NCI-H128 (cell line): ENCODE measurements around the gene TRAPPC14.
A peak's percentile ranks its signal among the peaks of the same experiment; 100 is the strongest.
"Not testable (repeated sequence)": the region's sequence is repeated elsewhere in the genome, so short reads cannot be mapped to it uniquely, and the experiment has no call there.

Experiments
- DNase-seq: peaks from one replicate; lab custom pipeline; 2025; ENCODE audit not compliant: unreplicated experiment; lab: John Stamatoyannopoulos, UW

The TRAPPC14 gene, protein sequence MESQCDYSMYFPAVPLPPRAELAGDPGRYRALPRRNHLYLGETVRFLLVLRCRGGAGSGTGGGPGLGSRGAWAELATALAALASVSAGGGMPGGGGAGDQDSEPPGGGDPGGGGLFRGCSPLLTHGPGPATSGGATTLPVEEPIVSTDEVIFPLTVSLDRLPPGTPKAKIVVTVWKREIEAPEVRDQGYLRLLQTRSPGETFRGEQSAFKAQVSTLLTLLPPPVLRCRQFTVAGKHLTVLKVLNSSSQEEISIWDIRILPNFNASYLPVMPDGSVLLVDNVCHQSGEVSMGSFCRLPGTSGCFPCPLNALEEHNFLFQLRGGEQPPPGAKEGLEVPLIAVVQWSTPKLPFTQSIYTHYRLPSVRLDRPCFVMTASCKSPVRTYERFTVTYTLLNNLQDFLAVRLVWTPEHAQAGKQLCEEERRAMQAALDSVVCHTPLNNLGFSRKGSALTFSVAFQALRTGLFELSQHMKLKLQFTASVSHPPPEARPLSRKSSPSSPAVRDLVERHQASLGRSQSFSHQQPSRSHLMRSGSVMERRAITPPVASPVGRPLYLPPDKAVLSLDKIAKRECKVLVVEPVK

DNA sequence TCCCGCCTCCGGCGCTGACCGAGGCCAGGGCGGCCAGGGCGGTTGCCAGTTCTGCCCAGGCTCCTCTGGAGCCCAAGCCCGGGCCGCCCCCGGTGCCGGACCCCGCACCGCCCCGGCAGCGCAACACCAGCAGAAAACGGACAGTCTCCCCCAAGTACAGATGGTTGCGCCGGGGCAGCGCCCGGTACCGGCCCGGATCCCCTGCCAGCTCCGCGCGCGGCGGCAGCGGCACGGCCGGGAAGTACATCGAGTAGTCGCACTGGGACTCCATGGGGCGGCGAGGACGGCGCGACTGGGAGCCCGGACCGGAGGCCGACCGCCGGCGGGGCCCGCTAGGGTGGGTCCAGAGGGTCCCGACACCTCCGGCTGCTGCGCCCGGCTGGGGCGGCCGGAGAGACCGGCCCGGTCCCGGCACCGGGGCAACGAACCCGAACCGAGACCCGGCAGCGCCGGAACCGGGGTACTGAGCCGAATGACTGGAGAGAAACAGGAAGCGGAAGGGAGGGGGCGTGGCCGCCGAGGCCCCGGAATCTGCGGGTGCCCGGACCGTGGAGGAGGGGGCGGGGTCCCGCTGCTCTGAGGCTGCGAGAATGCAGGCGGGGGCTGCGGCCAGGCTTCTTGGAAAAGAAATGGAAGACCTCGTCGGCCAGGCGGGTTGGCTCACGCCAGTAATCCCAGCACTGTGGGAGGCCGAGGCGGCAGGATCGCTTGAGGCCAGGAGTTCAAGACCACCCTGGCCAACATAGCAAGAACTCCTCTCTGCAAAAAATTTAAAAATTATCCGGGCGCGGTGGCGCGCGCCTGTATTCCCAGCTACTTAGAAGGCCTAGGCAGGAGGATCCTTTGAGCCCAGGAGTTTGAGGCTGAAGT is at the start of gene TRAPPC14:
Gene TRAPPC14 (minus strand): TSS at position 495 of the 870 bp plus-strand sequence. CDS start 224 bp downstream, at position 271.
- DNase-seq: peak; percentile 43

DNA sequence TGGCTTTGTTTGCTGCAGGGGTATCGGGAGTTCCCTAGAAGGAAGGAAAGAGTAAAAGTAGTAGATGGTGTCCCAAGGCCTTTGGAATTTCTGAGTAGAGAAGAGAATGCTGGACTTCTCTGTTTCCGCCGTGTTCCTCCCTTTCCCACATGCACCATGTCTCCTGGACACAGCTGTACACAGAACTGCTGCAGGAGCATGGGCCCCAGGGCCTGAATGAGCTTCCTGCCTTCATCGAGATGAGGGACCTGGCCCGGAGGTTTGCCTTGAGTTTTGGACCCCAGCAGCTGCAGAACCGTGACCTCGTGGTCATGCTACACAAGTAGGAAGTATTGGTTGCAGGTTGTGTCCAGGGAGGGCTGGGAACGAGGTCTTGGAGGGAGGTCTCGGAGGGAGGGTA is 45.9 kb upstream of the TRAPPC14 start:
- no peak for DNase-seq

DNA sequence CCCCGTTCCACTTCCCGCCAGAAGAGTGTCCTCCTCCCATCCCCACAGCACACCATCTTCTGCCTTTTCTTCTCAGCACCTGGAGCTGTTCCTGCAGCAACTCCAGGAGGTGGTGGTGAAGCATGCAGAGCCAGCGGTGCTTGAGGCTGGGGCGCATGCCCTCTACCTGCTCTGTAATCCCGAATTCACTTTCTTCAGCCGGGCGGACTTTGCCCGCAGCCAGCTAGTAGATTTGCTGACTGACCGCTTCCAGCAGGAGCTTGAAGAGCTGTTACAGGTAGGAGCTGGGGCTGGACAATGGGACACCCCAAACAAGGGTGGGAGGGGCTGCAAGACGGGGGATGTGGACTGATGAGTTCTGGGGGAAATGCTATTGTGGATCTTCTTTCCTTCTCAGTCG is 42.2 kb upstream of the TRAPPC14 start:
- DNase-seq: no peak

DNA sequence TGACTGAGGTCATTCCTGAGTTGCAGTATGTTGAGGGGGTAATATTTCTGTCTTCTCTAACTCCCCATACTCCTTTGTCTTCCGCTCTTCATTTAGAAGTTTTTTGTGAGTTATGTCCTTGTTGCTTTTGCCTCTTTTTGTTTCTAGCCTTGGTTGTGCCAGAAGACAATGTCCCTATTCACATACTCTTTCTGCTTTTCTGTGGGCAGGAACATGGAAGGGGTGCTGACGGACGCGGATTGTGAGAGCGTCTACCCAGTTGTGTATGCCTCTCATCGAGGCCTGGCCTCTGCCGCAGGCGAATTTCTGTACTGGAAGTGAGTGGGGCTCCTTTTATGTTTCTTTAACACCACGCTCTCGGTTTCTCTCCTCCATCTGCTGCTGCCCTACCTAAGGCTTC is 39.7 kb upstream of the TRAPPC14 start:
- DNase-seq: no peak

DNA sequence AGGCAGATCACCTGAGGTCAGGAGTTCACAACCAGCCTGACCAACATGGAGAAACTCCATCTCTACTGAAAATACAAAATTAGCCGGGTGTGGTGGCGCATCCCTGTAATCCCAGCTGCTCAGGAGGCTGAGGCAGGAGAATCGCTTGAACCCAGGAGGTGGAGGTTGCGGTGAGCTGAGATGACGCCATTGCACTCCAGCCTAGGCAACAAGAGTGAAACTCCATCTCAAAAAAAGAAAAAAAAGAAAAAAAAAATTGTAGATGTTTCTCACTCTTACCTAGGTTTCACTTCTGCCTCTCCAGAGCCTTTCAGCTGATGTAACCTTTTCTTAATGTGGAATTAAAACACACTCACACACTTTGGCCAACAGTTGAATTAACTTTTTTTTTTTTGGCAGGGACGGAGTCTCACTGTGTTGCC is 37.4 kb upstream of the TRAPPC14 start:
- not testable (repeated sequence) for DNase-seq

DNA sequence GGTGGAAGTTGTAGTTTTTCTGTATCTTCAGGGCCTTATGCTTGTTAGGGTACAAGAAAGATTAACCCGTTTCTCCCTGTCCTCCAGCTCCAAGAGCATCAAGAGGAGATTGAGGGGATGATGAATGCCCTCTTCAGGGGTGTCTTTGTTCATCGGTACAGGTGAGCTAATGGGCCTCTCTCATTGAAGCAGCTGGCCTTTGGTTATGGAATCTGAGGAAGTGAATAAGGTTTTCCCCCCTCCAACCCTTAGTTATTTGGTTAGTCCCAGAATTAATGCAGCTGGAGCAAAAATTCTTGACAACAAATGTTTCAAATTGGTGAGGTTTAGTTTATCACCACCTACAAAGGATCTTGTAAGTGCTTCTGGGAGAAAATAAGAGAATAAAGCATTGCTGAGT is 36.7 kb upstream of the TRAPPC14 start:
- DNase-seq: no peak

DNA sequence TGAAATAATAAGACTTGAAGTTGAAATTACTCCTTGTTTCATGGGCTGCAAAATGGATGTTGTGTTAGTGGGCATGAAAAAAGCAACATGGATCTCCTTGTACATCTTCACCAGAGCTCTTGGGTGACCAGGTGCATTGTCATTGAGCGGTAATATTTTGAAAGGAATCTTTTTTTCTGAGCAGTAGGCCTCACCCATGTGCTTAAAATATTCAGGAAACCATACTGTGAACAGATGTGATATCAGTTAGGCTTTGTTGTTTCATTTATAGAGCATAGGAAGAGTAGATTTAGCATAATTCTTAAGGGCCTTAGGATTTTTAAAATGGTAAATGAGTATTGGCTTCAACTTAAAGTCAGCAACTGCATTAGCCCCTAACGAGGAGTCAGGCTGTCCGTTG is 34.4 kb upstream of the TRAPPC14 start:
- DNase-seq: no peak

DNA sequence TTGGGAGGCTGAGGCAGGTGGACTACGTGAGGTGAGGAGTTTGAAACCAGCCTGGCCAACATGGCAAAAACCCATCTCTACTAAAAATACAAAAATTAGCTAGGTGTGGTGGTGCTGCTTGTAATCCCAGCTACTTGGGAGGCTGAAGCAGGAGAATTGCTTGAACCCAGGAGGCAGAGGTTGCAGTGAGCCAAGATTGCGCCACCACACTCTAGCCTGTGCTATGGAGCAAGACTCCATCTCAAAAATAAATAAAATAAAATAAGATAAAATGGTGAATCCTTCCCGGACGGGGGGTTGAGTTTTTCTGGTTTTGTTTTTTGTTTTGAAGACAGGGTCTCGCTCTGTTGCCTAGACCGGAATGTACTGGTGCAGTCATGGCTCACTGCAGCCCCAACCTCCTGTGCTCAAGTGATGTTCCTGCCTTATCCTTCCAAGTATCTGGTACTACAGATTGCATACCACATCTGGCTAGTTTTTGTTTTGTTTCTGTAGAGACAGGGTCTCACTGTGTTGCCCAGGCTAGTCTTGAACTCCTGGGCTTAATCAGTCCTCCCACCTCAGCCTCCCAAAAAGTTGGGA is 33.8 kb upstream of the TRAPPC14 start:
- DNase-seq: not testable (repeated sequence)

DNA sequence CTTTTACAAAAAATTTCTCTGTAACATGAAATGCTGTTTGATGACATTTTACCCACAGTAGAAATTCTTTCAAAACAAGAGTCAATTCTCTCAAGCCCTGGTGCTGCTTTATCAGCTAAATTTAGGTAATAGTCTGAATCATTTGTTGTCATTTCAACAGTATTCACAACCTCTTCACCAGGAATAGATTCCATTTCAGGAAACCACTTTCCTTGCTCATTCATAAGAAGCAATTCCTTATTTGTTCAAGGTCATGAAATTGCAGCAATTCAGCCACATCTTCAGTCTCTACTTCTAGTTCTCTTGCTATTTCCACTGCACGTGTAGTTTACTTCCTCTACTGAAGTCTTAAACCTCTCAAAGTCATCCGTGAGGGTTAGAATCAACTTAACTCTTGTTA is 33.3 kb upstream of the TRAPPC14 start:
- DNase-seq: no peak

DNA sequence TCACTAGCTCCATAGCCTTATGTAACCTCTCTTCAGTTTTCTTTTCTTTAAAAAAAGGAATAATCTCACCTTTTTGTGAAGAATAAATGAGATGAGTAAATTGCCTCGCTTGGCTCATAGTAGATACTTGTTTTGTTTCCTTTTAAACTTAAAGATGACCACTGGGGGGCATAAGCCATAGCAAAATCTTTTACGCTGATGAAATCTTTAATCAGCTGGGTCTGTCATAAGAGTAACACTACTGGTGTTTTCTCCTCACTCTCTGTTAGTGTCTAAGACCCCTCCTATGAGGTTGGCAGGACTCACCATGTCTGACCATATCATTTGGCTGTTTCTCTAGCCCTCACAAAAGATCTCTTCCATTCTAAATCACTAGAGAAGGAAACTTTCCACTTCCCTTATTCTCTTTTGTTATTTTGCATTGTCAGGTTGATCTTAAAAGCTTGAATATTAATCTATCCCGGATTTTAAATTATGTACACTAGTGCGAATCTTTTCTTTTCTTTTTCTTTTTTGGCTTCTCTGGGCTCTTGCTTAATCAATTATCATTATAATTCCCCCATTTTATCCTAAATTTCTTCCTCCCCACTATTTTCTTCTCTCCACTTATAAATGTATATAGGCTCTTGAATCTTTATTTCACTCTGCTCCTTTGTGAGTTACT is 31.7 kb upstream of the TRAPPC14 start:
- no peak for DNase-seq

DNA sequence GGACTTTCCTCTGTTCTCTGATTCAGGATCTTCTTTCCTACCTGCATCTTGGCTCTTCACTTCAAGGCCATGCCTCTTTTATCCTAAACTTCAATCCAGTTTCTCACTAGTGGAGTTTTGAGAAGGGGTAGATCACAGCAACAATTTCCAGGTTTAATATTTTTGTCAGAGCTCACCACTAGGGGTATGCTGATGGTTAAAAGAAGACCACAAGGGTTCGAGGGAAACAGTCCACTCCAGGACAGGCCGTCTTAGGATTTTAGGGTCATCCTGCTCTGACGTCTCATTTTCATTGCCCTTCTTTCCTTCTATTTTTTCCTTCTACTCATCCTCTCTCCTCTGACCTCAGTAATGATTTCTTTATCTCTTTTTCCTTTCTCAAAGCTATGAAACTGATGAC is 30.5 kb upstream of the TRAPPC14 start:
- no peak for DNase-seq

DNA sequence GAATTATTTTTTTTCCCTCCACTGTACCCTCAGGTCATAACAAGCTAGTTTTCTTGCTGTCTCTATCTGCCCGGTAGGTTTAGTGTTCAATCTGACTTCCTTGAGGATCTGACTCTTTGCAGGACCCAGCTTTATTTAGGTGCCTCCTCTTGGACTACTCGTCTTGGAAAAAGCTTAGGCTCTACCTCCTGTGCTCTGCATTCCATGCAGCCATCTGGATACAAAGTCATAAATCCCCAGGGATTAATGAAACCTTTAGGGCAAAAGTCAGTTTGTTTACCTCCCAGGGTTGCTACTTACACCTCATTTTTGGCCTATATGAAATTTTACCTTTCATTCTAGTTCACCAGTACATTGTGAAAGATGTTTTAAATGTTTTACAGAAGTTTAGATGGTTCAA is 27.2 kb upstream of the TRAPPC14 start:
- no peak for DNase-seq

DNA sequence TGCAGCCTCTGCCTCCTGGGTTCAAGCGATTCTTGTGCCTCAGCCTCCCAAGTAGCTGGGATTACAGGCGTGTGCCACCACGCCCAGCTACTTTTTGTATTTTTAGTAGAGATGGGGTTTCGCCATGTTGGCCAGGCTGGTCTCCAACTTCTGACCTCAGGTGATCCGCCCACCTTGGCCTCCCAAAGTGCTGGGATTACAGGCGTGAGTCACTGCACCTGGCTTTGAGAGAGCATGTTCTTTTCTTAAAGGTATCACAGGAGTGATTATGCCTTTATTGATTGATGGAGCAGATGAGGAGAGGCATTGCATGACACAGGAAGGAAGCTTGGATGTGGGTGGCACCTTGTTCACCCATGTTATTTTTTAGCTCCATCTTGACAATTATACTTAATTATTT is 24.6 kb upstream of the TRAPPC14 start:
- DNase-seq: not testable (repeated sequence)

DNA sequence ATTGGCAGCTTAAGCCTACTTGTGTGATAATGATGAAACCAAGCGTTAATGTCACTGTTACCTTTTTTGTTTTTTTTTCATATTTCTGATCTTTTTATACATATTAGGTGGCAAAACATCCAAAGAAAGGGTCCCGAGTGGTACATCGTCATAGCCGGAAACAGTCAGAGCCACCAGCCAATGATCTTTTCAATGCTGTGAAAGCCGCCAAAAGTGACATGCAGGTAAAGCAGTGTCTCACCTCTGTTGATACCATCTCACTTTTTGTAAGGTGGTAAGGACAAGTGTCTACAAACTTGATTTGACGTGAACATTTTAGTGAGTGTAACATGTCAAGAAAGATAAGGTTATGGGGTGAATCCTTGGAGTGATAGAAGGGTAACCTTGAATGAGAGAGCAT is 24.1 kb upstream of the TRAPPC14 start:
- not testable (repeated sequence) for DNase-seq

DNA sequence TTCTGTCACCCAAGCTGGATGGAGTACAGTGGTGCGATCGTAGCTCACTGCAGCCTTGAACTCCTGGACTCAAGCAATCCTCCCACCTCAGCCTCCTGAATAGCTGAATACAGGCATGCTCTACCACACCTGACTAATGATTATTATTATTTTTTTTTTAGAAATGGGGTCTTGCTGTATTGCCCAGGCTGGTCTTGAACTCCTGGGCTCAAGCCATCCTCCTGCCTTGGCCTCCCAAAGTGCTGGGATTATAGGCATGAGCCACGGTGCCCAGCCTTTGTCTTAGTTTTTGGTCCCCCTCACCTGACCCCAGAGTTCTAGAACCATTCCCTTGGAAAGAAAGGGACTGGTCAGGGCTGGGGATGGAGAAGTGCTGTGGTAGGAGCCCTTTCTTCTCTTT is 21.6 kb upstream of the TRAPPC14 start:
- not testable (repeated sequence) for DNase-seq

DNA sequence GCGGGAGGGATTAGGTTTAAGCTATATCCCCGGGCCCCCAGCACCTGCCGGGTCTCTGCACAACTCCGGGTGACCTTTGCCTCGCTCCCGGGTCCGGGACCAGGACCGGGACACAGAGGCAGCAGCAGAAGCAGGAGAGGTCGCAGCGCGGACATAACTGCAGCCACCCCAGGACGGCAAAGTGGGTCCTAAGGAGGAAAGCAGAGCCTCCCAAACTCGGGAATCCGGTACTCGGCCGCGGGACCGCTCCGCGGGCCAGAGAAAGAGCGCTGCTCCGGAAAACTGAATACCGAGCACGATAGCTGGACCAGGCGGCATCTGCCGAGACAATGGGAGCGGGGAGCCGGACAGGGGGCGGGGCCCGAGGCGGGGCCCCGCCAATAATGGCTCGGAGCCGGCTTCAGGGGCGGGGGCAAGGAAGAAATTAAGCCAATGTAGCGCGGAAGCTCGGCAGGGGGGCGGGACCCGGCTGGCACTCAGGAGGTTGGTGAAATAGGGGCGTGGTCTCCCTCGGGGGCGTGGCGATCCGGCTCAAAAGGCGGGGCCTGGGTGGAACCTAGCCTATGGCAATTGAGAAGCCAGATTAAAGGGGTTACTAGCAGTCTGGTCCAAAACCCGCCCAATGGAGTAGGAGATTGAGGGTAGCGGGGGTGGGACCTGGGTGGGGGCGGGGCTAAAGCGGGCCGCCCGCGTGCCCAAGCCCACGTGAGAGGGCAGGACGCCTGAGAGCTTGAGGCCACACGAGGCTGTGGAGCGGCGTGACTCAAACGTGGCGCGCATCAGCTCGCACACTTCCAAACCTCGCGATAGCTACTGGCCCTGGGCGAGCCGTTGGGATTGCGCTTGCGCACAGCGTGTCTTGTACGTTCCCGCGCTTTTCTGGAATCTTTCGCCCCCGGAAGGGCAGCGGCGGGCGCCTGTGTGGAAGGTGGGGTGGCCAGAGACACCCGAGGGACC is 18.8 kb upstream of the TRAPPC14 start, which contains the start of the genes GPC2 and STAG3:
Gene GPC2 (minus strand): TSS at position 337 of the 957 bp plus-strand sequence. CDS start 182 bp downstream, at position 155.
Gene STAG3 (plus strand): TSS at position 874 of the 957 bp plus-strand sequence. CDS start 2,639 bp downstream, outside the sequence.
- DNase-seq: peak; percentile 90

DNA sequence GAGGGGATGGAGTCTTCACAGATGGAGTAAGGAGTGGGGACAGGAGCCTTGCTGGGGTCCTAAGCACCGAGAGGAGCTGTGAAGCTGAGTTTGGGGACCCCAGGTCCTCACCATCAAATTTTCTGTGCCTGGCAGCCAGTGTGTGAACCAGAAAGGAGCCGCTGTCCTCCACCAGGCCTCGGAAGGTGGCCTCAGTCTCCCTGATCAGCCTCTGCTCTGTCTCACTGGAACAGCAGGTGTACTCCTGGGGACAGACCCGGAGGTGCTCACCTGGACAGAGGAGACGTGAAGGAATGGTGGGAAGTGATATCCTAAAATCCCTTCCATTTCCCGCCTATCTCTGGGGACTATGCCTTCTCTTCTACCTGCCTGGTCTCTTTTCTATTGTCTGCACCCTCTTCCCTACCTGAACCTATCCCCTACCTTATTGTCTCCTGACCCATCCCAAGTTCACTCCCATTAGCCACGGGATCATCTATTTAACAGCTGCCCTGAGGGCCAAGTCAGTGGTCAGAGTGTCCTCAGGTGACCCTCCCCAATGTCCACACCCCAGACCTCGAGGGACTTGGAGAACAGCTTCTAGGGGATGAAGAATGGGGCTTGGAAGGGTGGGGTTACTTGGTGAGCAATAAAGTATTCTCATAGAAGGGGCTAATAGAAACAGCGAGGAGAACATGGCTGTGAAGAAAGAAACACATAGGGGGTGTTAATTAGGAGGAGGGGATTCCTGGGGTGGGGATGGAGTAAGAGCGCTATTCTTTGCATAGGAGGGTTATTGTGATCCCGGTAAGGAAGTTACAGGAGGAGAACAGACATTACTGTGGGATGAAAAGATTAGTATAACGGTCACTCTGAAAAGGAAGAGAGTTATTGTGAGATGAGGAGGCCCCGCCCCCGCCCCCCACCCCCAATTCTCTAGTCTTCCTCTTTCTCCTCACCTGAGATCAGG is 17.8 kb upstream of the TRAPPC14 start:
- no peak for DNase-seq

DNA sequence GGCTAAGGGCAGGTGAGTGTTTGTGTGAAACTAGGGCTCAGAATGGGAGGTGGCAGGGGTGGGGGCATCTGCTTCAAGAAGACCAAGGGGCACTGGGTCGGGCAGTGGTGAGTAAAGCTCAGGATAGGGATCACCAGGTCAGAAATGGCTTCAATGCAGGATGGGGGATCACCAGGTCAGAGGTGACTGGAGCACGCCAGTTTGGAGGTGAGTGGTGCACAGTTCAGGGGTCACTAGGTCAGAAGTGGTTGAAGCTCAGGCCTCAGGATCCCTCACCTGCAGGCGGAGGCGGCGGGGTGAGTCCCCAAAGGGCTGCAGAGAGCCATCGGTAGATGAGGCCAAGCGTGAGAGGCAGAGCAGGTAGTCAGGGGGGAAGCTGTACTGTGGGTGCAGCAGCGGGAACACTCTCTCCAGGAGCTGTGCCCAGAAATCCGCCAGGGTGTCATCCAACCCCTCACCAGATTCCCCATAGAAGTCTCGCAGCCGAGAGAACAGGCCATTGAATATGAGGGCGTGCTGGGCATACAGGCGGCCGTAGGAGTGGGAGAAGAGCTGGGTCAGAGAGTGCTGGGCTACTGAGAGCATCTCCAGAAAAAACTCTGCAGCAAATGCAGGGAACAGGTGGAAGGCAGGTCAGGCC is 16.9 kb upstream of the TRAPPC14 start:
- DNase-seq: no peak
